ENCODE data around the gene SH3RF2. TPM values are rescaled to one million over a fixed set of nuclear protein-coding genes. Genes with fewer than 3 reads are reported as not detected.

Gene SH3RF2
- total RNA-seq, 2 experiments from 2014 or later = not detected

GRCh38 chr5:145920542-145921210 lies 15.7 kb upstream of the SH3RF2 start:
- POLR2A ChIA-PET = no interaction called here
- intact Hi-C loops (cut with micrococcal nuclease; ENCODE audit: unreplicated experiment) = no loop called here
- no peak for DNase-seq (ENCODE audit: low spot score)
- no TSS peak for BruUV-seq (replicated peaks)
- Histone ChIP-seq H4K20me1 (ENCODE audit: insufficient read depth, low read length) (no peaks in the 10 kb centered on the region), H3K79me2 (ENCODE audit: insufficient read depth, low read depth, low read length) (no peaks in the 10 kb centered on the region), H3K4me2 (ENCODE audit: low read length) (no peak overlapping the region), H3K36me3 (ENCODE audit: insufficient read depth, low read length) (no peaks in the 10 kb centered on the region), H3K27ac (ENCODE audit: low read depth, low read length, poor library complexity, severe bottlenecking) (no peak overlapping the region), H3K4me1 (ENCODE audit: insufficient read depth, low read length, poor library complexity, severe bottlenecking) (no peaks in the 10 kb centered on the region), H2AFZ (ENCODE audit: low read length) (no peak overlapping the region), H3K9me3 (ENCODE audit: low read length) (no peaks in the 10 kb centered on the region), H3K4me3 (ENCODE audit: low read depth, low read length, poor library complexity, severe bottlenecking) (no peak overlapping the region), H3K9me2 (ENCODE audit: insufficient read depth, low read length) (no peaks in the 10 kb centered on the region)
- no peak for TF ChIP-seq CTCF (conservative IDR thresholded peaks at IDR 0.05; ENCODE audit: low read length)
- TF ChIP-seq EZH2phosphoT487 (IDR thresholded peaks at IDR 0.05; ENCODE audit: borderline replicate concordance, low read depth, low read length) = no peak
- CTCF ChIA-PET (ENCODE audit: unreplicated experiment) = no interaction called here

GRCh38 chr5:145921211-145921610 lies 15.2 kb upstream of the SH3RF2 start:
- Histone ChIP-seq H3K4me1 (ENCODE audit: insufficient read depth, low read length, poor library complexity, severe bottlenecking) (no peaks in the 10 kb centered on the region), H3K4me2 (ENCODE audit: low read length) (no peak overlapping the region), H3K9me2 (ENCODE audit: insufficient read depth, low read length) (no peaks in the 10 kb centered on the region), H3K9me3 (ENCODE audit: low read length) (no peaks in the 10 kb centered on the region), H4K20me1 (ENCODE audit: insufficient read depth, low read length) (no peaks in the 10 kb centered on the region), H2AFZ (ENCODE audit: low read length) (no peak overlapping the region), H3K79me2 (ENCODE audit: insufficient read depth, low read depth, low read length) (no peaks in the 10 kb centered on the region), H3K27ac (ENCODE audit: low read depth, low read length, poor library complexity, severe bottlenecking) (no peak overlapping the region), H3K4me3 (ENCODE audit: low read depth, low read length, poor library complexity, severe bottlenecking) (no peak overlapping the region), H3K36me3 (ENCODE audit: insufficient read depth, low read length) (no peaks in the 10 kb centered on the region)
- intact Hi-C loops (cut with micrococcal nuclease; ENCODE audit: unreplicated experiment) = no loop called here
- POLR2A ChIA-PET = no interaction called here
- no TSS peak for BruUV-seq (replicated peaks)
- TF ChIP-seq CTCF (conservative IDR thresholded peaks at IDR 0.05; ENCODE audit: low read length) = no peak
- no peak for TF ChIP-seq EZH2phosphoT487 (IDR thresholded peaks at IDR 0.05; ENCODE audit: borderline replicate concordance, low read depth, low read length)
- CTCF ChIA-PET (ENCODE audit: unreplicated experiment) = no interaction called here
- DNase-seq (ENCODE audit: low spot score) = no peak

- DNase-seq (ENCODE audit: low spot score) = no peak
- TF ChIP-seq CTCF (conservative IDR thresholded peaks at IDR 0.05; ENCODE audit: low read length) = no peak
- no peak for TF ChIP-seq EZH2phosphoT487 (IDR thresholded peaks at IDR 0.05; ENCODE audit: borderline replicate concordance, low read depth, low read length)
- no TSS peak for BruUV-seq (replicated peaks)
- H3K9me3 ChIP-seq (ENCODE audit: low read length) = no peaks in the 10 kb centered on the region
- H3K9me2 ChIP-seq (ENCODE audit: insufficient read depth, low read length) = no peaks in the 10 kb centered on the region
- POLR2A ChIA-PET = no interaction called here
- H4K20me1 ChIP-seq (ENCODE audit: insufficient read depth, low read length) = no peaks in the 10 kb centered on the region
- no peaks in the 10 kb centered on the region for H3K79me2 ChIP-seq (ENCODE audit: insufficient read depth, low read depth, low read length)
- no peak overlapping the region for H3K27ac ChIP-seq (ENCODE audit: low read depth, low read length, poor library complexity, severe bottlenecking)
- H3K4me2 ChIP-seq (ENCODE audit: low read length) = no peak overlapping the region
- no peaks in the 10 kb centered on the region for H3K4me1 ChIP-seq (ENCODE audit: insufficient read depth, low read length, poor library complexity, severe bottlenecking)
- no peak overlapping the region for H3K4me3 ChIP-seq (ENCODE audit: low read depth, low read length, poor library complexity, severe bottlenecking)
- no peaks in the 10 kb centered on the region for H3K36me3 ChIP-seq (ENCODE audit: insufficient read depth, low read length)
- CTCF ChIA-PET (ENCODE audit: unreplicated experiment) = no interaction called here
- intact Hi-C loops (cut with micrococcal nuclease; ENCODE audit: unreplicated experiment) = no loop called here
- H2AFZ ChIP-seq (ENCODE audit: low read length) = no peak overlapping the region
These were observed 14.3 kb upstream of the SH3RF2 start for GRCh38 chr5:145922059-145922458.

All from OCI-LY7 (cell line).